Raji (cell line): ENCODE results near the gene OR51B2.

ENCODE experiments used
- POLR2A ChIP-seq: IDR thresholded peaks from 2 replicates; pipeline ENCODE4 v1.6.1; 2011; ENCODE audit warnings: low read depth, low read length, control low read depth; ENCODE audit not compliant: insufficient read depth

The OR51B2 gene

GRCh38 chr11:5288906-5289550 is 35.1 kb downstream of the OR51B2 start:
- no peak for TF ChIP-seq POLR2A

- TF ChIP-seq POLR2A = no peak
Measured at GRCh38 chr11:5288108-5288905, 35.8 kb downstream of the OR51B2 start.

- no peak for TF ChIP-seq POLR2A
Measured at GRCh38 chr11:5286901-5287300, 37.2 kb downstream of the OR51B2 start.

- TF ChIP-seq POLR2A = no peak
Measured at GRCh38 chr11:5286351-5286750, 37.7 kb downstream of the OR51B2 start.

- TF ChIP-seq POLR2A = no peak
Measured at GRCh38 chr11:5285703-5286340, 38.3 kb downstream of the OR51B2 start.

- TF ChIP-seq POLR2A = no peak
Measured at GRCh38 chr11:5284637-5285036, 39.5 kb downstream of the OR51B2 start.

GRCh38 chr11:5283882-5284281 is 40.2 kb downstream of the OR51B2 start:
- no peak for TF ChIP-seq POLR2A

- TF ChIP-seq POLR2A = no peak
Measured at GRCh38 chr11:5283086-5283485, 41.0 kb downstream of the OR51B2 start.

GRCh38 chr11:5282628-5283027 is 41.5 kb downstream of the OR51B2 start:
- TF ChIP-seq POLR2A = no peak

- no peak for TF ChIP-seq POLR2A
Measured at GRCh38 chr11:5281596-5281995, 42.5 kb downstream of the OR51B2 start.

GRCh38 chr11:5280582-5281102 is 43.5 kb downstream of the OR51B2 start:
- TF ChIP-seq POLR2A = no peak

GRCh38 chr11:5279471-5280090 is 44.5 kb downstream of the OR51B2 start:
- TF ChIP-seq POLR2A = no peak

- TF ChIP-seq POLR2A = no peak
Measured at GRCh38 chr11:5277807-5278382, 46.2 kb downstream of the OR51B2 start.

GRCh38 chr11:5276697-5277096 is 47.4 kb downstream of the OR51B2 start:
- TF ChIP-seq POLR2A = no peak
